Stimulated activated CD8-positive, alpha-beta memory T cell treated with anti-CD3 and anti-CD28 coated beads, Interleukin-7, amount 100 ng/mL, for 48 hours (primary cell): Measurements from ENCODE around the gene SPTLC1.
"Not testable (repeated sequence)": the region's sequence is repeated elsewhere in the genome, so short reads cannot be mapped to it uniquely, and the experiment has no call there.

Experiments used
- DNase-seq, 2 donors: peaks; one replicate each; pipeline ENCODE4 v3.0.0-alpha.2; 2020; ENCODE audit warnings: low read depth in 1 of 2; ENCODE audit errors: extremely low read depth in 1 of 2

Gene SPTLC1

GRCh38 chr9:92035146-92035545 is 80.1 kb downstream of the SPTLC1 start:
- DNase-seq, result no peak

GRCh38 chr9:92033991-92034390 is 81.2 kb downstream of the SPTLC1 start:
- DNase-seq, result no peak

GRCh38 chr9:92033307-92033706 is 81.9 kb downstream of the SPTLC1 start:
- no peak for DNase-seq

GRCh38 chr9:92032891-92033290 is 82.3 kb downstream of the SPTLC1 start:
- no peak for DNase-seq

- DNase-seq, result no peak
Observed at GRCh38 chr9:92030367-92030766, 84.8 kb downstream of the SPTLC1 start.

GRCh38 chr9:92029553-92029952 is 85.7 kb downstream of the SPTLC1 start:
- no peak for DNase-seq

GRCh38 chr9:92026206-92027002 is 88.8 kb downstream of the SPTLC1 start:
- DNase-seq, result no peak

- DNase-seq, result not testable (repeated sequence)
Observed at GRCh38 chr9:92021785-92022541, 93.2 kb downstream of the SPTLC1 start.

- DNase-seq, result no peak
Observed at GRCh38 chr9:92019658-92020057, 95.6 kb downstream of the SPTLC1 start.

GRCh38 chr9:92010705-92011536 is 104.3 kb downstream of the SPTLC1 start:
- DNase-seq, result no peak

- DNase-seq, result not testable (repeated sequence)
Observed at GRCh38 chr9:92010253-92010652, 105.0 kb downstream of the SPTLC1 start.

- DNase-seq, result no peak
Observed at GRCh38 chr9:92008041-92008440, 107.2 kb downstream of the SPTLC1 start.

GRCh38 chr9:92004045-92004392 is 111.2 kb downstream of the SPTLC1 start:
- DNase-seq, result no peak

GRCh38 chr9:92003308-92004044 is 111.7 kb downstream of the SPTLC1 start:
- no peak for DNase-seq

GRCh38 chr9:92001948-92002347 is 113.3 kb downstream of the SPTLC1 start:
- DNase-seq, result not testable (repeated sequence)

GRCh38 chr9:92001244-92001643 is 114.0 kb downstream of the SPTLC1 start:
- no peak for DNase-seq

- no peak for DNase-seq
Observed at GRCh38 chr9:91995000-91995655, 120.1 kb downstream of the SPTLC1 start.

GRCh38 chr9:91994422-91994821 is 120.8 kb downstream of the SPTLC1 start:
- no peak for DNase-seq

GRCh38 chr9:91992461-91993041 is 122.7 kb downstream of the SPTLC1 start:
- DNase-seq, result no peak
